Astrocyte (in vitro differentiated cells and primary cell): ENCODE results near the gene KIF1A. TPM values are rescaled to one million over a fixed set of nuclear protein-coding genes. Genes with fewer than 3 reads are reported as not detected.

Source experiments
- DNase-seq: peaks from one replicate; pipeline ENCODE4 v3.0.0-alpha.2; 2010; ENCODE audit warnings: low read depth
- FAIRE-seq: peaks from 2 replicates; lab custom pipeline; 2011; peaks lifted over from hg19 to GRCh38; lab: Jason Lieb, UNC
- H2AFZ ChIP-seq: 2 replicates; pipeline ENCODE4 v1.6.0; 2012; ENCODE audit warnings: low read depth, low read length, inconsistent platforms
- H3K27ac ChIP-seq: 2 replicates; pipeline ENCODE4 v1.5.1; 2011; ENCODE audit warnings: low read depth, low read length, inconsistent platforms
- H3K27me3 ChIP-seq: 2 replicates; pipeline ENCODE4 v1.6.0; 2011; ENCODE audit warnings: low read length, inconsistent platforms; ENCODE audit not compliant: insufficient read depth
- H3K36me3 ChIP-seq: 2 replicates; pipeline ENCODE4 v1.5.1; 2011; ENCODE audit warnings: low read length, inconsistent platforms; ENCODE audit not compliant: insufficient read depth
- H3K4me1 ChIP-seq: 2 replicates; pipeline ENCODE4 v1.5.1; 2011; ENCODE audit warnings: low read length, inconsistent platforms; ENCODE audit not compliant: insufficient read depth
- H3K4me2 ChIP-seq: 2 replicates; pipeline ENCODE4 v1.6.0; 2012; ENCODE audit warnings: low read length, inconsistent platforms
- H3K4me3 ChIP-seq: 2 replicates; pipeline ENCODE4 v1.5.1; 2011; ENCODE audit warnings: low read depth, mild to moderate bottlenecking, low read length, inconsistent platforms; ENCODE audit not compliant: insufficient read depth
- H3K79me2 ChIP-seq: 2 replicates; pipeline ENCODE4 v1.6.0; 2012; ENCODE audit warnings: mild to moderate bottlenecking, low read length, inconsistent platforms; ENCODE audit not compliant: insufficient read depth
- H3K9ac ChIP-seq: 2 replicates; pipeline ENCODE4 v1.6.0; 2012; ENCODE audit warnings: mild to moderate bottlenecking, low read length, inconsistent platforms
- H3K9me3 ChIP-seq: 2 replicates; pipeline ENCODE4 v1.5.1; 2012; ENCODE audit warnings: low read depth, mild to moderate bottlenecking, low read length, inconsistent platforms; ENCODE audit not compliant: insufficient read depth
- H4K20me1 ChIP-seq: 2 replicates; pipeline ENCODE4 v1.6.0; 2012; ENCODE audit warnings: low read length, inconsistent platforms; ENCODE audit not compliant: insufficient read depth
- H3K27ac Mint-ChIP-seq: one replicate; pipeline ENCODE4 v1.8.0; 2021; ENCODE audit warnings: mild to moderate bottlenecking, mixed read lengths; ENCODE audit not compliant: unreplicated experiment
- H3K27me3 Mint-ChIP-seq: one replicate; pipeline ENCODE4 v1.8.0; 2021; ENCODE audit warnings: low read depth, mixed read lengths; ENCODE audit not compliant: unreplicated experiment
- H3K36me3 Mint-ChIP-seq: one replicate; pipeline ENCODE4 v1.8.0; 2021; ENCODE audit warnings: low read depth, mixed read lengths; ENCODE audit not compliant: unreplicated experiment
- H3K4me1 Mint-ChIP-seq: one replicate; pipeline ENCODE4 v1.8.0; 2021; ENCODE audit warnings: low read depth, mixed read lengths; ENCODE audit not compliant: unreplicated experiment
- H3K4me3 Mint-ChIP-seq: one replicate; pipeline ENCODE4 v1.8.0; 2021; ENCODE audit warnings: mild to moderate bottlenecking, moderate library complexity, mixed read lengths; ENCODE audit not compliant: unreplicated experiment
- H3K9me3 Mint-ChIP-seq: one replicate; pipeline ENCODE4 v1.8.0; 2021; ENCODE audit warnings: mild to moderate bottlenecking, mixed read lengths; ENCODE audit not compliant: unreplicated experiment
- CTCF ChIP-seq: IDR thresholded peaks from 2 replicates; pipeline ENCODE4 v1.5.1; 2011; ENCODE audit warnings: low read depth, mild to moderate bottlenecking, inconsistent platforms, low read length, moderate library complexity; ENCODE audit not compliant: insufficient read depth
- EZH2 ChIP-seq: IDR thresholded peaks from 2 replicates; pipeline ENCODE4 v1.6.1; 2012; ENCODE audit warnings: mild to moderate bottlenecking, low read length, inconsistent platforms; ENCODE audit not compliant: insufficient read depth
- total RNA-seq: library from RNA; stranded (reverse); gene quantifications from 2 replicates; pipeline ENCODE4 v1.2.1, GENCODE V29; 2021

The KIF1A gene
- total RNA-seq, 1 donor from 2014 or later = 51.2 TPM

- H3K27ac Mint-ChIP-seq = no peak overlapping the region
These were observed 5.7 kb downstream of the KIF1A start for GRCh38 chr2:240814280-240814679.

GRCh38 chr2:240813231-240813921 lies 6.6 kb downstream of the KIF1A start:
- FAIRE-seq = no peak
- H2AFZ ChIP-seq = no peak overlapping the region
- H3K9me3 ChIP-seq = peaks cover 9% of the 10 kb centered on the region
- H3K4me2 ChIP-seq = no peak overlapping the region
- Mint-ChIP-seq H3K27me3 (peaks cover 7% of the 10 kb centered on the region), H3K9me3 (peaks cover 17% of the 10 kb centered on the region), H3K36me3 (peaks cover 10% of the 10 kb centered on the region), H3K4me3 (no peak overlapping the region), H3K27ac (no peak overlapping the region), H3K4me1 (no peaks in the 10 kb centered on the region)
- H3K79me2 ChIP-seq = no peaks in the 10 kb centered on the region
- peaks cover 2% of the 10 kb centered on the region for H3K27me3 ChIP-seq
- no peak for TF ChIP-seq EZH2
- no peak for TF ChIP-seq CTCF
- H3K27ac ChIP-seq = no peak overlapping the region
- no peak overlapping the region for H3K9ac ChIP-seq
- H3K36me3 ChIP-seq = no peaks in the 10 kb centered on the region
- H3K4me1 ChIP-seq = no peaks in the 10 kb centered on the region
- no peaks in the 10 kb centered on the region for H4K20me1 ChIP-seq
- no peak for DNase-seq
- H3K4me3 ChIP-seq = no peak overlapping the region

More at GRCh38 chr2:240814280-240814679, 5.7 kb downstream of the KIF1A start:
- TF ChIP-seq EZH2 (no peak), CTCF (no peak)
- Histone ChIP-seq H4K20me1 (no peaks in the 10 kb centered on the region), H3K36me3 (no peaks in the 10 kb centered on the region), H3K79me2 (no peaks in the 10 kb centered on the region), H2AFZ (no peak overlapping the region), H3K27me3 (peaks cover 3% of the 10 kb centered on the region), H3K4me2 (no peak overlapping the region), H3K9ac (no peak overlapping the region), H3K9me3 (peaks cover 9% of the 10 kb centered on the region), H3K4me1 (no peaks in the 10 kb centered on the region), H3K27ac (no peak overlapping the region), H3K4me3 (no peak overlapping the region)
- DNase-seq = no peak
- Mint-ChIP-seq H3K4me1 (no peaks in the 10 kb centered on the region), H3K36me3 (peaks cover 10% of the 10 kb centered on the region), H3K9me3 (peaks cover 17% of the 10 kb centered on the region), H3K27me3 (peaks cover 8% of the 10 kb centered on the region), H3K4me3 (no peak overlapping the region)
- FAIRE-seq = no peak

- Mint-ChIP-seq H3K36me3 (peaks cover 10% of the 10 kb centered on the region), H3K4me1 (no peaks in the 10 kb centered on the region), H3K4me3 (no peak overlapping the region), H3K27ac (no peak overlapping the region), H3K9me3 (peaks cover 17% of the 10 kb centered on the region), H3K27me3 (peaks cover 3% of the 10 kb centered on the region)
- DNase-seq (no peak), FAIRE-seq (no peak)
- H4K20me1 ChIP-seq = no peaks in the 10 kb centered on the region
- TF ChIP-seq CTCF (no peak), EZH2 (no peak)
- no peak overlapping the region for H3K27ac ChIP-seq
- no peak overlapping the region for H3K4me2 ChIP-seq
- H3K36me3 ChIP-seq = no peaks in the 10 kb centered on the region
- H3K27me3 ChIP-seq = no peaks in the 10 kb centered on the region
- H2AFZ ChIP-seq = no peak overlapping the region
- H3K9ac ChIP-seq = no peak overlapping the region
- H3K4me3 ChIP-seq = no peak overlapping the region
- no peaks in the 10 kb centered on the region for H3K79me2 ChIP-seq
- H3K9me3 ChIP-seq = peaks cover 9% of the 10 kb centered on the region
- H3K4me1 ChIP-seq = no peaks in the 10 kb centered on the region
These were observed 7.3 kb downstream of the KIF1A start for GRCh38 chr2:240812721-240813120.
